Right lobe of liver (tissue), 6 donors: ENCODE data around the gene ASCC1. TPM values are rescaled to one million over a fixed set of nuclear protein-coding genes. Genes with fewer than 3 reads are reported as not detected.

Source experiments
- ATAC-seq, 4 donors: fragments of 200-7000 bp; cut with Tn5 transposase; one replicate each; pipeline ENCODE4 v1.9.1; 2020; ENCODE audit warnings: mild to moderate bottlenecking in 4 of 4, moderate library complexity in 4 of 4
- DNase-seq, 3 donors: peaks; one replicate each; pipeline ENCODE4 v3.0.0-alpha.2; 2020
- H3K27ac ChIP-seq, 3 donors: fragments of 200-600 bp; one replicate each; pipeline ENCODE4 v1.8.0; 2022
- H3K27me3 ChIP-seq, 2 donors: fragments of 200-600 bp; one replicate each; pipeline ENCODE4 v1.8.0; 2022
- H3K36me3 ChIP-seq, 4 donors: fragments of 200-600 bp; sonication (generic) in 1 of 4; one replicate each; pipeline versions ENCODE4 v1.5.1 to v1.8.0; 2017 to 2022; ENCODE audit warnings: control low read depth in 1 of 4
- H3K4me1 ChIP-seq, 4 donors: fragments of 200-600 bp; sonication (generic) in 1 of 4; one replicate each; pipeline versions ENCODE4 v1.5.1 to v1.8.0; 2017 to 2022; ENCODE audit warnings: control low read depth in 1 of 4
- H3K4me3 ChIP-seq, 3 donors: fragments of 200-600 bp; one replicate each; pipeline ENCODE4 v1.8.0; 2022
- H3K9me3 ChIP-seq, 4 donors: fragments of 200-600 bp; sonication (generic) in 1 of 4; one replicate each; pipeline versions ENCODE4 v1.5.1 to v1.8.0; 2017 to 2022; ENCODE audit warnings: control low read depth in 1 of 4
- POLR2A ChIP-seq: fragments of 450-650 bp; IDR thresholded peaks from one replicate; pipeline ENCODE4 v1.6.1; 2017; ENCODE audit warnings: antibody characterized with exemption, mild to moderate bottlenecking
- WGBS: methylation state at CpG from one replicate; pipeline ENCODE4 v1.1.6; 2018; ENCODE audit warnings: low coverage, low lambda C conversion rate; ENCODE audit not compliant: insufficient coverage; ENCODE audit errors: missing lambda C conversion rate; 5-methylcytosine and 5-hydroxymethylcytosine counted together
- intact Hi-C, 2 donors: fragments of 100-400 bp; cut with DNase I; formaldehyde crosslinking; loops; one replicate each; pipeline versions ENCODE4 v1.11.2 to v1.14.1; 2022
- total RNA-seq, 6 experiments: library from RNA; depleted of rRNA in 2 of 6; stranded (reverse); fragments of >200 nt in 2 of 6; fragmentation: NEBNext Ultra II Directional in 3 of 6; extraction: Animal tissue kit (Norgen Biotek cat#: 25700) in 3 of 6; gene quantifications; one replicate each; pipeline versions ENCODE4 v1.1.0 to v1.2.4, GENCODE V29; 2016 to 2023
- TF ChIP-seq, protein P1 (sequence below), 4 donors: fragments of 200-600 bp in 3 of 4; fragments of 450-650 bp in 1 of 4; IDR thresholded peaks; one replicate each; pipeline versions ENCODE4 v1.5.1 to v1.8.0; 2016 to 2022; ENCODE audit warnings: antibody characterized with exemption in 4 of 4, mild to moderate bottlenecking in 2 of 4
- donor health status: DM: no; HTN: yes; CAD: no.
- donor health status: DM: no; HTN: no; CAD: no.
- donor health status: DM: no; HTN: no; CAD: no.
- donor health status: DM: no; HTN: yes; CAD: no.
- donor health status: DM: no; HTN: yes; CAD: no.

Gene ASCC1
- total RNA-seq, 6 experiments from 2014 or later = 12.0 to 26.5 (median 14.5) TPM

DNA sequence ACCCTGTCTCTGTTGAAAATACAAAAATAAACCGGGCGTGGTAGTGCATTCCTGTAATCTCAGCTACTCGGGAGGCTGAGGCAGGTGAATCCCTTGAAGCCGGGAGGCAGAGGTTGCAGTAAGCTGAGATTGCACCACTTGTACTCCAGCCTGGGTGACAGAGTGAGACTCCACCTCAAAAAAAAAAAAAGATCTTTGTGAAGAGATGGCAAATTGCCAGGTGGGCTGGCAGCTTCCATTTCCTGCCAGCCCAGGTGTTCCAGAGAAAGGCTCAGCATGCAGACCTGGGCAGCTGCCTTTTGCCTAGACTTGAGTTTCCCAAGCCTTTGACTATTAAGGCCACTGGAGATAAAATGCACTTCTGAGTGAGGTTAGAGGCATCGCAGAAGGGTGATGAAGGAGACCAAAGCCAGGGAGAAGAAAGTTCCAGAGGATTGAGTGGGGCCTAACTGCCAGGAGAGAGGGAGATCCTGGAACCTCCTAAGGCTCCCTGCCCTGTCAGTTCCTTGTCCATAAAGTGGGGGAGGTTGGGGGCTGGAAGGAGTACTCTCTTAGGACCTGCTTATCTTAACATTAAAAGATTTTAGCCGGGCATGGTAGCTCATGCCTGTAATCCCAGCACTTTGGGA is 47.7 kb upstream of the ASCC1 start:
- intact Hi-C loops = no loop called here
- DNase-seq (peak; percentile 69 to 88 (median 79)), ATAC-seq (peak; percentile 10 to 40 (median 29))
- peak; percentile 62 for TF ChIP-seq POLR2A
- TF ChIP-seq, protein P1, sequence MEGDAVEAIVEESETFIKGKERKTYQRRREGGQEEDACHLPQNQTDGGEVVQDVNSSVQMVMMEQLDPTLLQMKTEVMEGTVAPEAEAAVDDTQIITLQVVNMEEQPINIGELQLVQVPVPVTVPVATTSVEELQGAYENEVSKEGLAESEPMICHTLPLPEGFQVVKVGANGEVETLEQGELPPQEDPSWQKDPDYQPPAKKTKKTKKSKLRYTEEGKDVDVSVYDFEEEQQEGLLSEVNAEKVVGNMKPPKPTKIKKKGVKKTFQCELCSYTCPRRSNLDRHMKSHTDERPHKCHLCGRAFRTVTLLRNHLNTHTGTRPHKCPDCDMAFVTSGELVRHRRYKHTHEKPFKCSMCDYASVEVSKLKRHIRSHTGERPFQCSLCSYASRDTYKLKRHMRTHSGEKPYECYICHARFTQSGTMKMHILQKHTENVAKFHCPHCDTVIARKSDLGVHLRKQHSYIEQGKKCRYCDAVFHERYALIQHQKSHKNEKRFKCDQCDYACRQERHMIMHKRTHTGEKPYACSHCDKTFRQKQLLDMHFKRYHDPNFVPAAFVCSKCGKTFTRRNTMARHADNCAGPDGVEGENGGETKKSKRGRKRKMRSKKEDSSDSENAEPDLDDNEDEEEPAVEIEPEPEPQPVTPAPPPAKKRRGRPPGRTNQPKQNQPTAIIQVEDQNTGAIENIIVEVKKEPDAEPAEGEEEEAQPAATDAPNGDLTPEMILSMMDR (IDR thresholded peaks at IDR 0.05) = no peak
- H3K4me3 ChIP-seq = no peak overlapping the region
- WGBS = 22% methylated on average over 4 of the region's 6 CpGs
- no peaks in the 10 kb centered on the region for H3K9me3 ChIP-seq
- H3K27me3 ChIP-seq = no peaks in the 10 kb centered on the region
- H3K27ac ChIP-seq = peak overlapping the region; percentile 47 to 77 (median 77)
- H3K4me1 ChIP-seq = peaks cover 0 to 41% (median 5%) of the 10 kb centered on the region in 4 donors
- no peaks in the 10 kb centered on the region for H3K36me3 ChIP-seq

DNA sequence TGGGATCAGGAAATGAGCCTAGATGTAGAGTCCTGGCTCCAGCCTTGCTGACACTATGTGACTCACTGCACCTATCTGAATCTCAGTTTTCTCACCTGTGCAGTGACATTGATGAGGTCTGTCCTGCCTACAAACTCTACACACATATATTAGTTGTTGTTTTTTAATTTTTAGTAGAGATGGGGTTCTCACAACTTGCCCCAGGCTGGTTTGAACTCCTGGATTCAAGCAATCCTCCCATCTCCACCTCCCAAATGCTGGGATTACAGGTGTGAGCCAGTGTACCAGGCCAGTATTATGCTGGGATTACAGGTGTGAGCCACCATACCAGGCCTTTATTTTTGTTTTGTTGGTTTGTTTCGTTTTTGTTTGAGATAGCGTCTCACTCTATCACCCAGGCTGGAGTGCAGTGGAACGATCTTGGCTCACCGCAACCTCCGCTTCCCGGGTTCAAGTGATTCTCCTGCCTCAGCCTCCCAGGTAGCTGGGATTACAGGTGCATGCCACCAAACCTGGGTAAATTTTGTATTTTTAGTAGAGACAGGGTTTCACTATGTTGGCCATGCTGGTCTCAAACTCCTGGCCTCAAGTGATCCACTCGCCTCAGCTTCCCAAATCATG is 45.8 kb upstream of the ASCC1 start:
- Histone ChIP-seq H3K27ac (peak overlapping the region; percentile 85 to 97 (median 92)), H3K9me3 (no peaks in the 10 kb centered on the region), H3K36me3 (no peaks in the 10 kb centered on the region), H3K4me1 (peaks cover 0 to 45% (median 5%) of the 10 kb centered on the region in 4 donors), H3K4me3 (peak overlapping the region in 1 of 3 donors; percentile 57), H3K27me3 (no peaks in the 10 kb centered on the region)
- TF ChIP-seq POLR2A = no peak
- TF ChIP-seq, protein P1 (IDR thresholded peaks at IDR 0.05) = no peak
- DNase-seq = no peak
- 65% methylated on average over 3 of the region's 7 CpGs for WGBS
- intact Hi-C loops = no loop called here
- ATAC-seq = peak in 1 of 4 donors; percentile 27

DNA sequence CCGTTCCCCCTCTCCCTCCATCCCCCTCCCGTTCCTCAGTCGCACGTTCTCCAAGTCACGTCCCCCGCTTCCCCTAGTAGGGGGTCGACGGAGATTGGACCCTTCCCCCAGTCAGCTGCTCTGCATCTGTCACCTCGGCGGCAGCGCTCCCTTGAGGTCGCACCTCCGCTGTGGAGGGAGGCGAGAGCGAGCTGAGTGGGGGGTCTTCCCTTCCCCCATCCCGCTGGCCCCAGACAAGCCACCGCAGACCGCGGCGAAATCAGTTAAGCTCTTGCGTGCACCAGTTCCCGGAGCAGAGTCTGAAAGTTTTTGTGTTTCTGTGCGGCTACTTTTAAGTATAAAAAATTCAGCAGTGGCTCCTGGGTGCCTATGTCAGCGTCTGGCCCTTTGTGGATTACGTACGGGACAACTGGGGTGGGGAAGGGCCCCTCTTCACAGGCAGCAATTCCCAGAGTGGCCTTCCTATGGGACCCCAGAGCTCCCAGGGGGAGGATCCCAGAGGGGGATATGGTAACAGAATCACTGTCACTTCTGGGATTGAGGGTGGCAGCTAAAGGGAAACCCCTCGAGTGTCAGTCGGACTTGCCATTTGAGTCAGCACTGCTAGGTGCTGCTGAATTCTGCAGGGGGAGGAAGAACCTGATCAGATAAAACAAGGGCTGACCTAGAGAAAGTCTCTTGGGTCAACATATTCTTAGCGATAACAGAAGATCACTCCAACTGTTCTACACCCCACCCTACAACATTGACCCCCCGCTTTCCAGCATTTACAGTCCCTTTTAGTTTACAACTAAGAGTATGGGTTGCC is 45.1 kb upstream of the ASCC1 start:
- Histone ChIP-seq H3K4me1 (peaks cover 0 to 50% (median 7%) of the 10 kb centered on the region in 4 donors), H3K9me3 (no peaks in the 10 kb centered on the region), H3K36me3 (no peaks in the 10 kb centered on the region), H3K27me3 (no peaks in the 10 kb centered on the region), H3K4me3 (peak overlapping the region; percentile 18 to 57 (median 44)), H3K27ac (peak overlapping the region; percentile 85 to 97 (median 92))
- intact Hi-C loops = no loop called here
- 4% methylated on average over 28 of the region's 30 CpGs for WGBS
- DNase-seq (peak in 1 of 3 donors; percentile 28), ATAC-seq (peak; percentile 1 to 20 (median 16))
- TF ChIP-seq POLR2A = no peak
- TF ChIP-seq, protein P1 (IDR thresholded peaks at IDR 0.05) = no peak

DNA sequence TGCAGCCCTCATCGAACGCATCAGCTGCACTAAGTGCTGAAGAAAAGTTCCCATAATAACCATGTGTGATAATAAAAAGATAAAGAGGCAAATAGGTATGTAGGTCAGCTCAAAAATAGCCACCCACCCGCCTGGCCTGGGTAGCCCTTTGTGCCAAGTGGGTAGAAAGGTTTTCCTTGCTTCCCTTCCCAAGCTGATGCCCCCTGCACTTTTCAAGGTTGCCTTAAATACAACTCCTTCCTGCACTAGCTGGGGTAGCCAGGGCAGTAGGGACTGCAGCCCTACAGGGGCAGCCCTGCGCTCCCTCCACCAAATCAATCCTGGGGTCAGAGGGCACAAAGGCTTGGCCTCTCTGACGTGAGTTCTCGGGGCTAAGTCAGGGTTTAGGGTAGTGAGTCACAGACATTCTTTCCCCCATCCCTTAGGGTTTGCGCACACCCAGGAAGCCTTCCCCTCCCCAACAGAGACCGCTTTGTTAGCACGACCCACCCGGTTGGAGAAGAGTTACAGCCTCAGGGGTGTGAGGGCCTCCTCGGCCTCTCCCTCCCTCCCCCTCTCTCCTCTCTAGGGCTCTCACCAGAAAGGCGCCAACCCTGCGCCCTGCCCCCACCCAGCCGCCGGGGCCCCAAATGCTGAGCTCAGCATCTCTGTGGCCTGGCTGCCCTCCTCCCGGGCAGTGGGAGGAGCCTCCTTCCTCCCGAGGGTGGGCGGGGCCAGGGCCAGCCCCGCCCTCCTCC is 44.3 kb upstream of the ASCC1 start:
- peak; percentile 87 to 93 (median 90) for ATAC-seq
- Histone ChIP-seq H3K4me3 (peak overlapping the region in 2 of 3 donors; percentile 44 to 57), H3K36me3 (no peaks in the 10 kb centered on the region), H3K27ac (peak overlapping the region; percentile 85 to 97 (median 92)), H3K9me3 (no peaks in the 10 kb centered on the region), H3K4me1 (peaks cover 0 to 58% (median 11%) of the 10 kb centered on the region in 4 donors), H3K27me3 (no peaks in the 10 kb centered on the region)
- intact Hi-C loops = no loop called here
- WGBS = 2% methylated on average over 9 of the region's 19 CpGs
- peak; percentile 87 to 94 (median 94) for DNase-seq
- TF ChIP-seq, protein P1 (IDR thresholded peaks at IDR 0.05) = no peak
- peak; percentile 37 for TF ChIP-seq POLR2A
